ENCODE data around the gene PLEKHD1.
"Not testable (repeated sequence)": the region's sequence is repeated elsewhere in the genome, so short reads cannot be mapped to it uniquely, and the experiment has no call there.

Gene PLEKHD1

GRCh38 chr14:69483765-69484443 is 624 bp upstream of the PLEKHD1 start:
- no peak for DNase-seq

- no peak for DNase-seq
Measured at GRCh38 chr14:69485315-69485660, 760 bp downstream of the PLEKHD1 start.

- no peak for DNase-seq
Measured at GRCh38 chr14:69485701-69486100, 1.2 kb downstream of the PLEKHD1 start.

GRCh38 chr14:69487226-69487625 is 2.7 kb downstream of the PLEKHD1 start:
- DNase-seq = no peak

- DNase-seq = no peak
Measured at GRCh38 chr14:69487771-69488170, 3.2 kb downstream of the PLEKHD1 start.

GRCh38 chr14:69489495-69489894 is 5.0 kb downstream of the PLEKHD1 start:
- DNase-seq = no peak

- no peak for DNase-seq
Measured at GRCh38 chr14:69490219-69490918, 5.8 kb downstream of the PLEKHD1 start.

- DNase-seq = no peak
Measured at GRCh38 chr14:69491193-69491592, 6.7 kb downstream of the PLEKHD1 start.

GRCh38 chr14:69493038-69493437 is 8.5 kb downstream of the PLEKHD1 start:
- no peak for DNase-seq

GRCh38 chr14:69493791-69494190 is 9.3 kb downstream of the PLEKHD1 start:
- DNase-seq = no peak

- no peak for DNase-seq
Measured at GRCh38 chr14:69495341-69495921, 10.9 kb downstream of the PLEKHD1 start.

GRCh38 chr14:69497866-69498265 is 13.3 kb downstream of the PLEKHD1 start:
- not testable (repeated sequence) for DNase-seq

- DNase-seq = not testable (repeated sequence)
Measured at GRCh38 chr14:69498286-69498685, 13.8 kb downstream of the PLEKHD1 start.

- no peak for DNase-seq
Measured at GRCh38 chr14:69499436-69499835, 14.9 kb downstream of the PLEKHD1 start.

GRCh38 chr14:69500096-69500495 is 15.6 kb downstream of the PLEKHD1 start:
- DNase-seq = no peak

GRCh38 chr14:69500736-69501135 is 16.2 kb downstream of the PLEKHD1 start:
- DNase-seq = no peak

GRCh38 chr14:69501423-69501838 is 16.9 kb downstream of the PLEKHD1 start:
- DNase-seq = no peak

- DNase-seq = no peak
Measured at GRCh38 chr14:69504775-69505174, 20.2 kb downstream of the PLEKHD1 start.

GRCh38 chr14:69505338-69506240 is 21.1 kb downstream of the PLEKHD1 start:
- DNase-seq = no peak

GRCh38 chr14:69506241-69506595 is 21.7 kb downstream of the PLEKHD1 start:
- DNase-seq = no peak

GRCh38 chr14:69518289-69519101 is 34.0 kb downstream of the PLEKHD1 start:
- DNase-seq = no peak
